OCI-LY7 (cell line): ENCODE data around the gene TM7SF2. TPM values are rescaled to one million over a fixed set of nuclear protein-coding genes. Genes with fewer than 3 reads are reported as not detected.
A peak's percentile ranks its signal among the peaks of the same experiment; 100 is the strongest.

ENCODE experiments used
- BruUV-seq: library from RNA; stranded (reverse); fragments of 400-500 nt; replicated peaks from 2 replicates; lab custom pipeline; 2021; lab: Mats Ljungman, UMichigan
- CTCF ChIA-PET: fragments of 300-600 bp; sonication (Branson Sonifier 250); formaldehyde crosslinking; loops from one replicate; lab custom pipeline; 2022; ENCODE audit warnings: antibody characterized with exemption; ENCODE audit not compliant: unreplicated experiment; lab: Charles Lee
- POLR2A ChIA-PET: fragments of 300-600 bp; sonication (Branson Sonifier 250); formaldehyde crosslinking; loops from one replicate; lab custom pipeline; 2022; ENCODE audit warnings: antibody characterized with exemption; lab: Charles Lee
- DNase-seq: peaks from one replicate; pipeline ENCODE4 v3.0.0-alpha.2; 2015; ENCODE audit warnings: low spot score
- H2AFZ ChIP-seq: fragments of 200-600 bp; sonication (generic), shearing (Covaris generic); 2 replicates; pipeline ENCODE4 v1.6.1; 2014; ENCODE audit warnings: mild to moderate bottlenecking, antibody characterized with exemption, low read length, moderate library complexity
- H3K27ac ChIP-seq: fragments of 200-600 bp; sonication (generic); 2 replicates; pipeline ENCODE4 v1.5.1; 2014; ENCODE audit warnings: mixed run types, low read depth, mild to moderate bottlenecking, moderate library complexity, low read length, inconsistent platforms; ENCODE audit not compliant: poor library complexity, severe bottlenecking
- H3K36me3 ChIP-seq: fragments of 200-600 bp; sonication (generic); 2 replicates; pipeline ENCODE4 v1.6.1; 2014; ENCODE audit warnings: mild to moderate bottlenecking, antibody characterized with exemption, low read length, moderate library complexity, mixed read lengths; ENCODE audit not compliant: insufficient read depth
- H3K4me1 ChIP-seq: fragments of 200-600 bp; sonication (generic); 2 replicates; pipeline ENCODE4 v1.5.1; 2014; ENCODE audit warnings: mild to moderate bottlenecking, low read length; ENCODE audit not compliant: insufficient read depth, poor library complexity, severe bottlenecking
- H3K4me2 ChIP-seq: fragments of 200-600 bp; sonication (generic); 2 replicates; pipeline ENCODE4 v1.6.1; 2014; ENCODE audit warnings: mild to moderate bottlenecking, low read length
- H3K4me3 ChIP-seq: fragments of 200-600 bp; sonication (generic); 2 replicates; pipeline ENCODE4 v1.5.1; 2014; ENCODE audit warnings: mild to moderate bottlenecking, low read depth, low read length; ENCODE audit not compliant: poor library complexity, severe bottlenecking
- H3K79me2 ChIP-seq: fragments of 200-600 bp; sonication (generic); 2 replicates; pipeline ENCODE4 v1.6.1; 2016; ENCODE audit warnings: low read depth, mild to moderate bottlenecking, low read length, moderate library complexity, mixed read lengths; ENCODE audit not compliant: insufficient read depth
- H3K9me2 ChIP-seq: fragments of 200-600 bp; sonication (generic); 2 replicates; pipeline ENCODE4 v1.6.1; 2016; ENCODE audit warnings: mild to moderate bottlenecking, low read length, mixed read lengths; ENCODE audit not compliant: insufficient read depth
- H3K9me3 ChIP-seq: fragments of 200-600 bp; sonication (generic); 2 replicates; pipeline ENCODE4 v1.6.1; 2014; ENCODE audit warnings: mild to moderate bottlenecking, mixed run types, low read length, mixed read lengths
- H4K20me1 ChIP-seq: fragments of 200-600 bp; sonication (generic); 2 replicates; pipeline ENCODE4 v1.6.1; 2014; ENCODE audit warnings: mild to moderate bottlenecking, antibody characterized with exemption, low read length, moderate library complexity, mixed read lengths; ENCODE audit not compliant: insufficient read depth
- CTCF ChIP-seq: fragments of 200-600 bp; sonication (generic); conservative IDR thresholded peaks from 2 replicates; pipeline ENCODE4 v1.5.1; 2014; ENCODE audit warnings: mild to moderate bottlenecking, antibody characterized with exemption, low read length, moderate library complexity, mixed read lengths
- EZH2phosphoT487 ChIP-seq: fragments of 200-600 bp; sonication (generic); IDR thresholded peaks from 2 replicates; pipeline ENCODE4 v1.6.1; 2018; ENCODE audit warnings: low read depth, borderline replicate concordance, mild to moderate bottlenecking, mixed run types, antibody characterized with exemption, low read length, moderate library complexity, mixed read lengths
- intact Hi-C: fragments of 100-400 bp; cut with micrococcal nuclease; formaldehyde crosslinking; loops from one replicate; pipeline ENCODE4 v1.10.0; 2022; ENCODE audit not compliant: unreplicated experiment
- total RNA-seq, 2 experiments: library from RNA; depleted of rRNA in 1 of 2; stranded (reverse); fragments of >200 nt in 1 of 2; shearing (Covaris generic) in 1 of 2; gene quantifications; 2 replicates each; pipeline ENCODE4 v1.2.3, GENCODE V29; 2014 to 2022

The TM7SF2 gene
- total RNA-seq, 2 experiments from 2014 or later = 25.8 to 54.1 TPM

- Histone ChIP-seq H2AFZ (peak overlapping the region; percentile 49; the same call in 1 of the 2 replicates), H3K36me3 (peaks cover 54% of the 10 kb centered on the region), H3K4me1 (peaks cover 61% of the 10 kb centered on the region), H3K4me3 (peak overlapping the region; percentile 69), H3K9me2 (no peaks in the 10 kb centered on the region), H3K27ac (peak overlapping the region; percentile 73), H3K9me3 (no peaks in the 10 kb centered on the region), H4K20me1 (peaks cover 8% of the 10 kb centered on the region; the same call in 1 of the 2 replicates), H3K79me2 (peaks cover 13% of the 10 kb centered on the region), H3K4me2 (peak overlapping the region; percentile 91)
- no TSS peak for BruUV-seq
- ChIA-PET POLR2A (interaction anchor here (1.4 to 2.1 kb wide), 2 partner anchors 19 to 22 kb away, joined by 4 to 10 read pairs; no protein-coding TSS in a partner anchor), CTCF (interaction anchor here (1.7 kb wide), 1 partner anchor 262 kb away, joined by 3 read pairs; no protein-coding TSS in a partner anchor)
- no peak for TF ChIP-seq EZH2phosphoT487
- TF ChIP-seq CTCF = no peak
- DNase-seq = no peak
- intact Hi-C loops = loop anchor here (10.0 kb wide), 1 partner anchor 339 kb away; the partner anchor contains the start of gene SF1
Observed at GRCh38 chr11:65113361-65113756, 1.7 kb downstream of the TM7SF2 start.

DNA sequence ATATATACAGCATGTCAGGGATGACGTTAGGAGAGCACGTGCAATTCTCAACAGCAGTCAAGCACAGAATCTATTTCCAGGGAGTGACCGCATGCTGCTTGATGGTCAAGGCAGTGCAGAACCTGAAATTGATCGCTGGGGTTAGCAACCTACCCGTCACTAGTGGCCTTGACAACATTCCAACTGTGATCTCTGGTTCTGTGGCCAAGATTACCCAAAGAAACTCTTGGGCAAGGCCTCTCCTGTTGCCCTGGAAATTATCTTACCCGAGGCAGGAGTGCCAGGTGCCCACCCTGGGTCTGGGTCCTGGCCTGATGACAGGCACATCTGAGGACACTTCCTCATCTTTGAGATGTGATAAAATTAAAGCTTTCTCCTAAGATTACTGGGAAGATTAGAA is 2.2 kb downstream of the TM7SF2 start:
- ChIA-PET CTCF (no interaction called here), POLR2A (no interaction called here)
- Histone ChIP-seq H3K36me3 (peaks cover 59% of the 10 kb centered on the region), H3K9me2 (no peaks in the 10 kb centered on the region), H3K27ac (peak overlapping the region; percentile 73), H3K4me1 (peaks cover 65% of the 10 kb centered on the region), H2AFZ (no peak overlapping the region), H4K20me1 (peaks cover 8% of the 10 kb centered on the region; the same call in 1 of the 2 replicates), H3K79me2 (peaks cover 17% of the 10 kb centered on the region), H3K9me3 (no peaks in the 10 kb centered on the region), H3K4me2 (peak overlapping the region; percentile 91), H3K4me3 (no peak overlapping the region)
- no peak for DNase-seq
- TF ChIP-seq EZH2phosphoT487 (no peak), CTCF (no peak)
- intact Hi-C loops = loop anchor here (10.0 kb wide), 1 partner anchor 339 kb away; the partner anchor contains the start of gene SF1
- no TSS peak for BruUV-seq

GRCh38 chr11:65114538-65115171 is 3.0 kb downstream of the TM7SF2 start:
- no peak for DNase-seq
- H3K36me3 ChIP-seq = peaks cover 62% of the 10 kb centered on the region
- H2AFZ ChIP-seq = no peak overlapping the region
- intact Hi-C loops = loop anchor here (10.0 kb wide), 1 partner anchor 340 kb away; the partner anchor contains the start of gene SF1
- TF ChIP-seq EZH2phosphoT487 = no peak
- TF ChIP-seq CTCF = no peak
- H3K4me2 ChIP-seq = no peak overlapping the region
- H3K79me2 ChIP-seq = peaks cover 24% of the 10 kb centered on the region
- H3K4me1 ChIP-seq = peaks cover 74% of the 10 kb centered on the region
- ChIA-PET POLR2A (no interaction called here), CTCF (no interaction called here)
- H3K9me3 ChIP-seq = no peaks in the 10 kb centered on the region
- H3K4me3 ChIP-seq = no peak overlapping the region
- no TSS peak for BruUV-seq
- peaks cover 8% of the 10 kb centered on the region; the same call in 1 of the 2 replicates for H4K20me1 ChIP-seq
- H3K9me2 ChIP-seq = no peaks in the 10 kb centered on the region
- no peak overlapping the region for H3K27ac ChIP-seq
